Measurements from ENCODE around the gene FOSL2.

- no peak for TF ChIP-seq CTCF (conservative IDR thresholded peaks at IDR 0.05; ENCODE audit: low read length)
- no peak for TF ChIP-seq EZH2phosphoT487 (IDR thresholded peaks at IDR 0.05; ENCODE audit: borderline replicate concordance)
Measured at GRCh38 chr2:28349546-28350165, 43.0 kb upstream of the FOSL2 start.

Measured in Loucy (cell line).